ENCODE results near the gene SH3BGRL. TPM values are rescaled to one million over a fixed set of nuclear protein-coding genes. Genes with fewer than 3 reads are reported as not detected.

SH3BGRL gene
- total RNA-seq, 1 donor from 2014 or later, result 166 TPM

DNA sequence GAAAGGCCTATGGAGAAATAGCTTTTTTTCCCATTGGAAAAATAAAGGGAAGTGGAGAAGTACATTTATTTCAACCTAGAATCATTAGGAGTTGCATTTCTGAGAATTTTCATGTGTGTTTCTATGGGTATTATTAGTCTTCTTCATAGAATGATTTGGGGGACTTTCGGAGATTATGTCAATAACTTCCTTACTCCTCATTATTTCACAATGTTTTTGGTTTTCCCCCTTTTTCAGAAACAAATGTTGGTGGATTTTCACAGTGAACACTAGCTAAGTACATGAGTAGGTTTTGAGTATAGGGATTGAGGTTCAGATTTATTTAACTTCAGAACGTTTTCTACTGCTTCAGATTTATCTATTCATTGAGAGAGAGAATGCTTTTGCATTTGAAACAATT, 54.0 kb downstream of the SH3BGRL start:
- Mint-ChIP-seq H3K9me3 (ENCODE audit: unreplicated experiment) (peaks cover 6% of the 10 kb centered on the region), H3K4me3 (ENCODE audit: unreplicated experiment) (no peak overlapping the region), H3K36me3 (ENCODE audit: unreplicated experiment) (no peaks in the 10 kb centered on the region), H3K27me3 (ENCODE audit: unreplicated experiment) (no peaks in the 10 kb centered on the region), H3K4me1 (ENCODE audit: unreplicated experiment) (peaks cover 26% of the 10 kb centered on the region), H3K27ac (ENCODE audit: unreplicated experiment) (no peak overlapping the region)
- TF ChIP-seq, protein P1, sequence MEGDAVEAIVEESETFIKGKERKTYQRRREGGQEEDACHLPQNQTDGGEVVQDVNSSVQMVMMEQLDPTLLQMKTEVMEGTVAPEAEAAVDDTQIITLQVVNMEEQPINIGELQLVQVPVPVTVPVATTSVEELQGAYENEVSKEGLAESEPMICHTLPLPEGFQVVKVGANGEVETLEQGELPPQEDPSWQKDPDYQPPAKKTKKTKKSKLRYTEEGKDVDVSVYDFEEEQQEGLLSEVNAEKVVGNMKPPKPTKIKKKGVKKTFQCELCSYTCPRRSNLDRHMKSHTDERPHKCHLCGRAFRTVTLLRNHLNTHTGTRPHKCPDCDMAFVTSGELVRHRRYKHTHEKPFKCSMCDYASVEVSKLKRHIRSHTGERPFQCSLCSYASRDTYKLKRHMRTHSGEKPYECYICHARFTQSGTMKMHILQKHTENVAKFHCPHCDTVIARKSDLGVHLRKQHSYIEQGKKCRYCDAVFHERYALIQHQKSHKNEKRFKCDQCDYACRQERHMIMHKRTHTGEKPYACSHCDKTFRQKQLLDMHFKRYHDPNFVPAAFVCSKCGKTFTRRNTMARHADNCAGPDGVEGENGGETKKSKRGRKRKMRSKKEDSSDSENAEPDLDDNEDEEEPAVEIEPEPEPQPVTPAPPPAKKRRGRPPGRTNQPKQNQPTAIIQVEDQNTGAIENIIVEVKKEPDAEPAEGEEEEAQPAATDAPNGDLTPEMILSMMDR (IDR thresholded peaks at IDR 0.05), result no peak
- no peak for DNase-seq (ENCODE audit: extremely low spot score, unreplicated experiment)

DNA sequence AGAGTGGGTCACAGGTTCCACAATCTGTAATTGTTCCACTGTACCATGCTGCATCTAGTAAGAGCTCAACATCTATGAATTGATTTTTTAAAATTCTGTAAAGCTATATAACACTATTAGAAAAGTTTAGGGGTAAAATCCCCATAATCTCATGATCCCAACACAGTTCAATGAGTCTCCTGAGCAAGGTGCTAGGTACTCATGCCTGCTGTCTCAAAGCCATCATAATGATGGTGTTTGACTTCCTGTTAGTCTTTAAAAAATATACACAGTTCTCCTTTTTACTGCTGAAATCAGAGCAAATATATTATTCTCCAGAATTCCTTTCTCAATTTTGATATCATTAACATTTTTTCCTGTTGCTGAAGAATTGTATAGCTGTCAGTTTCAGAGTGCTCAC, 55.9 kb downstream of the SH3BGRL start:
- TF ChIP-seq, protein P1 (IDR thresholded peaks at IDR 0.05), result no peak
- no peaks in the 10 kb centered on the region for H3K36me3 Mint-ChIP-seq (ENCODE audit: unreplicated experiment)
- no peaks in the 10 kb centered on the region for H3K27me3 Mint-ChIP-seq (ENCODE audit: unreplicated experiment)
- H3K4me3 Mint-ChIP-seq (ENCODE audit: unreplicated experiment), result no peak overlapping the region
- peak overlapping the region; percentile 78 for H3K27ac Mint-ChIP-seq (ENCODE audit: unreplicated experiment)
- H3K4me1 Mint-ChIP-seq (ENCODE audit: unreplicated experiment), result peaks cover 42% of the 10 kb centered on the region
- peaks cover 6% of the 10 kb centered on the region for H3K9me3 Mint-ChIP-seq (ENCODE audit: unreplicated experiment)
- no peak for DNase-seq (ENCODE audit: extremely low spot score, unreplicated experiment)

DNA sequence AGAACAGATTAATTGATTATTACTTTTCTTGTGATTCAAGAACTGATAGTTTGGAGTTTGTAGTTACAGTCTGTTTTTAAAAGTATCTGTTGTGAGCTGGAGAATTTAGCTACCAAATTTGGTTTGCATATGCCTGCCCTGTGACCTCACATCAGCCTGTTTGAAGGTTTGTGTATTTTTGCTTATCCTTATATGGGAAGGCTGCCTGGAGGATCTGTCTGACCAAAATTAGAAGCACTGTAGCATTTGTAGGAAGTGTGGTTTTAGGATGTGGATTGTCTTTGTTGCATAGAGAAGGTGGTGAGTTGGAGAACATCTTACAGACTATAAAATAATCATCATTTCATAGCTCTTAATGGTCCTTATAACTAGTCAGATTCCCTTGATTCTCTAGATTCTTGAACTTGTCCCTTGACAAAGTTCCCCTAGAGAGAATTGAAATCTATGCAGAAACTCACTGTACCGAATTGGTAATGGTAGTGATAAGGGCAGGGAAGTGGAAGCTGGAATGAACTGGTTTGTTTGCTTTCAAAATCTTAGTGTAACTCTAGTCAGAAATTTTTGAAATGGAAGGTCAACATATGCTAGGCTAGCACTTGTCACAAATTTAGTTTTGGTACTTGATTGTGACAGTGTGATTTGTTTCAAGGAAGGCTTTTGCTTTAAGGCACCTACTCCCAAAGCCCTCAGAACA, 57.3 kb downstream of the SH3BGRL start:
- Mint-ChIP-seq H3K27me3 (ENCODE audit: unreplicated experiment) (no peaks in the 10 kb centered on the region), H3K9me3 (ENCODE audit: unreplicated experiment) (peaks cover 6% of the 10 kb centered on the region), H3K4me3 (ENCODE audit: unreplicated experiment) (peak overlapping the region; percentile 8), H3K27ac (ENCODE audit: unreplicated experiment) (peak overlapping the region; percentile 78), H3K4me1 (ENCODE audit: unreplicated experiment) (peaks cover 51% of the 10 kb centered on the region), H3K36me3 (ENCODE audit: unreplicated experiment) (no peaks in the 10 kb centered on the region)
- DNase-seq (ENCODE audit: extremely low spot score, unreplicated experiment), result no peak
- TF ChIP-seq, protein P1 (IDR thresholded peaks at IDR 0.05), result no peak

DNA sequence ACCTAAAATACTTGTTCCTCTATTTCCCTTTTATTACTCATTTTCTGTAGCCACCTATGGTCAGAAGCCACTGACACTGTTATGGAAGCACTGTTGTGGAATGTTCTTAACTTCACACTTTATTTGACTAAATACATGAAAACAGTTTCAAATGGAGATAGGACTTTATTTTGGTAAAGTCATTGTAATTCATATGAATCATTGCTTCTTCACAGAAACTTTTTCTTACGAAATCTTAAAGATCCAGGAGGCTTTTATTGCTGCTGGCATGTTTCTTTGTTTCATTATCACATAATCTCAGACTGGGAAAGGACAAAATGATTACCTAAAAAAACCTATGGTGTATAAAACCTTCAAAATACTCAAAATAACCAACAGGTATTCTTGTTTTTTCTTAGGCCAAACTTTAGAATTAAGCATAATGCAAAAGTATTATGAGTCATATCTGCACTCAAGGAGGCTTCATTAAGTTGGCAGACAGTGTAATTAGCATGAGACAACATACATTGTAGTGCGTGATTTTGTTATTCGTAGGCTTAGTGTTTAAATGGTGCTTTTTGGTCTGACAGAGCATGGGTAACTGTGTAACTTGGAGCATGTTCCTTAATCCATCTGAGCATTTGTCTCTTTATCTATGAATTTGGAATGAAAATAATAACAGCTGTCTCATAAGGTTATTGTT, 58.0 kb downstream of the SH3BGRL start:
- TF ChIP-seq, protein P1 (IDR thresholded peaks at IDR 0.05), result no peak
- Mint-ChIP-seq H3K36me3 (ENCODE audit: unreplicated experiment) (no peaks in the 10 kb centered on the region), H3K4me3 (ENCODE audit: unreplicated experiment) (peak overlapping the region; percentile 8), H3K27me3 (ENCODE audit: unreplicated experiment) (no peaks in the 10 kb centered on the region), H3K9me3 (ENCODE audit: unreplicated experiment) (peaks cover 6% of the 10 kb centered on the region), H3K4me1 (ENCODE audit: unreplicated experiment) (peaks cover 51% of the 10 kb centered on the region), H3K27ac (ENCODE audit: unreplicated experiment) (peak overlapping the region; percentile 78)
- no peak for DNase-seq (ENCODE audit: extremely low spot score, unreplicated experiment)

DNA sequence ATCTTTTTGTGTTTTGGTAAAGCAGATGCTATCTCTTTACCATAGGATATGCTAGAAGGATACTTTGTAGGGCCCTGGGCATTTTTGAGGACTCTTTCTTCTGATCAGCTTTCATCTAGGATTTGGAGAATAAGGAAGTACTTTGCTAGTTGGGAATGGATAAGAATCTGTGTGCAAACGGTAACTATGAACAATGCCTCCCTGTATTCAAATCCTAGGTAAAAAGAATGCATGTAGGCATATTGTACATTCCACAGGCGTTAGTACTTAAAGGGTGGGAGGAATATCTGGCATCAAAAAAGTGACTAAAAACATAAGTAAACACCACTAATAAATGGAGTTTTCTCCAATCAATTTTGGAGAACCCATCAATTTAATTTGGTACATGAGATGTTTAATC, 59.7 kb downstream of the SH3BGRL start:
- Mint-ChIP-seq H3K27me3 (ENCODE audit: unreplicated experiment) (no peaks in the 10 kb centered on the region), H3K4me1 (ENCODE audit: unreplicated experiment) (peaks cover 48% of the 10 kb centered on the region), H3K27ac (ENCODE audit: unreplicated experiment) (peak overlapping the region; percentile 64), H3K9me3 (ENCODE audit: unreplicated experiment) (peaks cover 9% of the 10 kb centered on the region), H3K4me3 (ENCODE audit: unreplicated experiment) (no peak overlapping the region), H3K36me3 (ENCODE audit: unreplicated experiment) (no peaks in the 10 kb centered on the region)
- TF ChIP-seq, protein P1 (IDR thresholded peaks at IDR 0.05), result no peak
- DNase-seq (ENCODE audit: extremely low spot score, unreplicated experiment), result no peak
